ENCODE data around the gene TIMM50. TPM values are rescaled to one million over a fixed set of nuclear protein-coding genes. Genes with fewer than 3 reads are reported as not detected.
"Not testable (repeated sequence)": the region's sequence is repeated elsewhere in the genome, so short reads cannot be mapped to it uniquely, and the experiment has no call there.

TIMM50 gene
- 10 to 100 TPM; 67.3 to 77.8 (median 75.1) TPM for polyA plus RNA-seq (ENCODE audit: insufficient read length in 3 of 3)

DNA sequence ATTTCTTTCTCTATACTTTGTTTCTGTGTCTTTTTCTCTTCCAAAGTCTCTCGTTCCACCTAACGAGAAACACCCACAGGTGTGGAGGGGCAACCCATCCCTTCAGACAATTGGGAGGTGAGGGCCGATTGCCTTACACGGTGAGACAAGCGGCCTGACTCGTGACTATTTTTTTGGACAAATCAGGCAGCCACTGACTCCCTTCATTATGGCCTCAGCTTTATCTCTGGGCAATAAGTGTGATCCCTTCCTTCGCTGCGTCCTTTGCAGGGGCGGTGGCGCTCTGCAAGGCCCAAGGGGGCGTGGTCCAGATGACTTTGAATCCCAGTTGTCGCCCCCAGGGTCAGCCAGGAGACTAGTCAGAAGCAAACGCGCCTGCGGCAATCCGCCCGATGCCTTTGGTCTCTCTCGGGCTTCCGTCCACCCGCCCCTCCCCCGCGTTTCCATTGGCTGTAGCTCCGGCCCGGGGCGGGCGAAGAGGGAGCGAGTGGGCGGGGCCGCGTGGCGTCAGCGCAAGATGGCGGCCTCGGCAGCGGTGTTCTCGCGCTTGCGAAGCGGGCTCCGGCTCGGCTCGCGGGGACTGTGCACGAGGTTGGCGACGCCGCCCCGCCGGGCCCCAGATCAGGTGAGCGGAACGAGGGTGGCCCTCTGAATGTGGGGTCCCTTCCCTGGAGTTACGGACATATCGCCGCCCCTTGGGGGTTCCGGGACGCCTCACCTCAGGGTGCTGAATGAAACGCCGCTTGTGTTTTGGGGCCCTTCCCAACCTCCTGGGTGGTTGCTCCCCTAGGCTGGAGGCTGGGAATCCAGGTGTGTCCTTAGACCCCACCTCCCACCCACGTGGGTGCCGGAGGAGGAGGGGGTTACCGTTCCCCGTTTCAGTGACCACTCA, at the start of gene TIMM50:
Gene TIMM50, plus strand, starts transcription at position 502 of the 892 bp plus-strand sequence. Its CDS starts 16 bp downstream, at position 518.
- DNase-seq (ENCODE audit: low read depth in 3 of 3, low spot score in 2 of 3): peak; percentile 83 to 92 (median 90)

DNA sequence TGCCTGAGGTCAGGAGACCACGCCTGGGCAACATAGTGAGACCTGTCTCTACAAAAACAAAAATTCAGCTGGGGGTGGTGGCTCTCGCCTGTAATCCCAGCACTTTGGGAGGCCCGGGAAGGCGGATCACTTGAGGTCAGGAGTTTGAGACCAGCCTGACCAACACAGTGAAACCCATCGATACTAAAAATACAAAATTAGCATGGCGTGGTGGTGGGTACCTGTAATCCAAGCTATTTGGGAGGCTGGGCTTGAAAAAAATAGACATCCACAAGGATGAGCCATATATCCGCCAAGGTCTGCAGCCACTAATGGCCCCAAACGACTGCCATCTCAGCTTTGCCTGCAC, 48.0 kb upstream of the TIMM50 start:
- DNase-seq (ENCODE audit: low read depth in 3 of 3, low spot score in 2 of 3): no peak

DNA sequence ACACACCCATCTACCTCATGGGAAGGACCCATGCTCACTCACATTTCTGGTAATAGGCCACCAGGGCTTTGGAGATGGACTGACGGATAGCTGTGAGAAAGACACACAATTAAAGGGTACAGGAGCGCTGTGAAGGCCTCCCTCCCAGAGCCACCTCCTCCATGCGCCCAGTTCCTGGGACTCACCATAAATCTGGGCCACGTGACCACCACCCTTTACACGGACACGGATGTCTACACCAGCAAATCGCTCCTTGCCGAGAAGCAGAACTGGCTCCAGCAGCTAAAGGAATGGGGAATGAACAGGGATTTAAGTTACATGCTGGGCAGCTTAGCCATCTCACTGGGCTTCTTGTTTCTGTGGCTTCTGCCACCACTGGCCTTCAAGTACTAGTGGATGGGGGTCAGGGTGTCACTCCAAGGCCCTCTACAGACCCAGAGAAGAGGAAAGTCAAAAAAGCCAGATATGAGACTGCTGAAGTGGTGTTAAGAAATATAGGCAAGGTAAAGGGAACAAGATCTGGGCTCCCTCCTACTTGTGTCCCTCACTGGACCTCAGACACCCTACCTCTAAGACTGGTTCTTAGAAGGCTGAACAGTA, 47.1 kb upstream of the TIMM50 start:
- no peak for DNase-seq (ENCODE audit: low read depth in 3 of 3, low spot score in 2 of 3)

DNA sequence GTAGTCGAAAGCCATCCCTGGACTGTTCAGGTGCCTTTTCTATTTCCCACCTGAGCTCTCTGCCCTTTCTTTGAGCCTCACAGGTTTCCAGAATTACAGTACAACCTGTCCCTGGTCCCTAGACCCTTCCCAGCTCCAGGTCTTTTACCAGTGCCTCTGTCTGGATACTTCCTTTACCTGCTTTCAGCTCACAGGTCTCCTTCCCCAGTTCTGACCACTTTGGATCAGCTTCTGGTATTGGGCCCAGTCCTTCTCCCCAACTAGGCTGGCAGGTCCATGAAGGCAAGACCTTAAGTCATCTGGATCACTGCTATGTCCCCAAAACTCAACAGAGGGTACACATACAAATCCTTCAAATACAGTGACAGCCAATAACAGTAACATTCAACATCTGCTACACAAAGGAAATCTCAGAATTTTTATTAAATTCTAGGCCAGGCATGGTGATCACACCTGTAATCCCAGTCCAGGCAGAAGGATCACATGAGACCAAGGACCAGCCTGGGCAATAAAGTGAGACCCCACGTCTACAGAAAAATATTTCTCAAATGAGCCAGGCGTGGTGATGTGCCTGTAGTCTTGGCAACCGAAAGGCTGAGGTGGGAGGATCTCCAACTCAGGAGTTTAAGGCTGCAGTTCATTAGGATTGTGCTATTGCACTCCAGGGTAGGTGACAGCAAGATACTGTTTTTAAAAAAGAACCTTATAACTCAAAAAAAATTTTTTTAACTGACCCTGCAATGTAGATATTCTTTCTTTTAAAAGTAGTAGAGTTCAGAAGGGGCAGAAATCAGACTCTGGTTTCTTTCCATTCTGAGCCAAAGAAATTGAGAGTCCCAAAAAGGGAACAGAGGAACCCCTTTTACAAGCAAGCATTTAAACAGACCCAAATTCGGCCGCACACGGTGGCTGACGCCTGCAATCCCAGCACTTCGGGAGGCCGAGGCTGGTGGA, 46.2 kb upstream of the TIMM50 start:
- no peak for DNase-seq (ENCODE audit: low read depth in 3 of 3, low spot score in 2 of 3)

DNA sequence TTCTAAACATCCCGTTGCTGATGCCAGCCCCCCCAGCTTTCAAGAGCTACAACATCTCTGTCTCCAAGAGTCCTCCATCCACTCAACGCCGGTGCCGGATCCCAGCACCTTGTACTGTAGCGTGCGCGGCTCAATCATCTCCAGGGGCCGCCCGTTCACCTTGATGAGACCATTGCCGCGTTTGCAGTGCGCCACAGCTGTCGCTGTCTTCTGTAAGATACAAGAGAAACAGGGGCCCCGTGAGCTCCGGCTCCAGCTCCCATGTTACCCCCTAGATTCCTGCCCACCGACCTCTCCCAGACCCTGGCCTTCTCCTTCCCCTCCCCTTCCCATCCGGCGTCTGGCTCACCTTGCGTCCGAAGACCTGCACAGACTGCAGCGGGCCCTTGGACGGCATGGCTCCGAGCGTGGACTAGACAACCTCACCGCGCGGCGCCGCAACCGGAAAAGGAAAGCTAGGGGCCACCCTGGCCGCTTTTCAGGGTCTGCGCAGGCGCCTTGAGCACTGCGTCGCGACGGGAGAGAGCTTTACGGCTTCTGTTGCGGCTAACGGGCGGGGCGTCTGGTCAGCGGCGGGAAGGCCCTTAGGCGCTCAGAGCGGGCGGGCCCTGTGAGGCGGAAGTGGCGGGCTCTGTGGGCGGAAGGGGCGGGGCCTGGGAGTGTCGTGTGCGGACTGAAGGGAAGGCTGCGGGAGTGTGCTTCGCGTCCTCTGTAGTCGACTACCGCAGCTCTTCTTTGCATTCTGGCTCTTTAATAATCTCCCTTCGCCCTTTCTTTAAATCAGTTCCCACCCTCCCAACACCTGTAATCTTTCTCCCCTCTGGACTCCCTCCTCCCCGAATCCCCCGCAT, 44.9 kb upstream of the TIMM50 start, which contains the start of gene RPS16:
Gene RPS16, minus strand, starts transcription at position 451 of the 851 bp plus-strand sequence. Its CDS starts 54 bp downstream, at position 397.
- DNase-seq (ENCODE audit: low read depth in 3 of 3, low spot score in 2 of 3): peak; percentile 75 to 95 (median 87)

DNA sequence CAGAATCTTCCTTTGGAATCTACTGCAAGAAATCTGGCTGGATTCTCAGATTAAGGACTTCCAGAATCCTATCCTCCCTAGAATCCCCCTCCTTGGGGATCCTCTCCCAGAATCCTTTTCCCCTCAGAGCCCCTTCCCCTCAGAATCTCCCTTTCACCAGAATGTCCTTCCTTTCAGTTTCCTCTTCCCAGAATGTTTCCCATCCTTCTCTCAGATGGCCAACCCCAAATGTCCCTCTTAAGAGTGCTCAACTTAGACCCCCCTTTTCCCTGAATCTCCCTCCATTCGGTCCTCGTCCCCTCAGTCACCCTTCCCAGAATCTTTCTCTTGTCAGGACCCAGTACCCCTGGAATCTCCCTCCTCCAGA, 44.3 kb upstream of the TIMM50 start:
- no peak for DNase-seq (ENCODE audit: low read depth in 3 of 3, low spot score in 2 of 3)

DNA sequence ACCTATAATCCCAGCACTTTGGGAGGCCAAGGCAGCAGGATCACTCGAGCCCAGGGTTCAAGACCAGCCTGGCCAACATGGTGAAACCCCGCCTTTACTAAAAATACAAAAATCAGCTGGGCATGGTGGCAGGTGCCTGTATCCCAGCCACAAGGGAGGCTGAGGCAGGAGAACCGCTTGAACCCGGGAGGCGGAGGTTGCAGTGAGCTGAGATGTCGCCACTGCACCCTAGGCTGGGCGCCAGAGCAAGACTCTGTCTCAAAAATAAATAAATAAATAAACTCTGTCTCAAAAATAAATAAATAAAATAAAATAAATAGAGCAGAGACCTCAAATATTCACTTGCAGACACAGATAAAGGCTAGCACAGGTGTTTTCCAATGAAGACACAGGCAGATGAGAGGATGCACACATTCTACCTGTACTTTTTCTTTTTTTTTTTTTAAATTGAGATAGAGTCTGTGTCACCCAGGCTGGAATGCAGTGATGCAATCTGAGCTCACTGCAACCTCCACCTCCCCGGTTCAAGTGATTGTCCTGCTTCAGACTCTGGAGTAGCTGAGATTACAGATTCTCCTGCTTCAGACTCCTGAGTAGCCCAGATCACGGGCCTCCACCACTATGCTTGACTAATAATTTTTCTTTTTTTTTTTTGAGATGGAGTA, 42.2 kb upstream of the TIMM50 start:
- DNase-seq (ENCODE audit: low read depth in 3 of 3, low spot score in 2 of 3): no peak

DNA sequence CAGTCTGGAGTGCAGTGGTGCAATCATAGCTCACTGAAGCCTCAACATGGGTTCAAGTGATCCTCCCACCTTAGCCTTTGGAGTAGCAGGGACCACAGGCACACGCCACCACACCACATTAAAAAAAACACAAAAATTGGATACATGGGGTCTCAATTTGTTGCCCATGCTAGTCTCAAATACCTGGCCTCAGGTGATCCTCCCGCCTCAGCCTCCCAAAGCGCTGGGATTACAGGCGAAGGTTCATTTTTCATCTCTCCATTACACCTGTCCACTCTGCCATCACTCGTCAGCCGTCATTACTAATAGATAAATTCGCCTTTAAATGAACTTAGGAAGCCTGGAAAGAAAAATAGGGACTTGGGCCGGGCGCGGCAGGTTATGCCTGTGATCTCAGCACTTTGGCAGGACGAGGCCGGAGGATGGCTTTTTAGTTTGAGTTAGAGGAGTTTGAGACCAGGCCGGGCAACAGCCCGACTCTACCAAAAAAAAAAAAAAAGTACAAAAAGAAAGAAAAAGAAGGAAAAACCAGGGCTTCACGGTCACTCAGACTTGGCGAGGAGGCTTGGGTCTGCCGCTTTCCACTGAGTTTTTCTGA, 35.9 kb upstream of the TIMM50 start:
- DNase-seq (ENCODE audit: low read depth in 3 of 3, low spot score in 2 of 3): no peak

DNA sequence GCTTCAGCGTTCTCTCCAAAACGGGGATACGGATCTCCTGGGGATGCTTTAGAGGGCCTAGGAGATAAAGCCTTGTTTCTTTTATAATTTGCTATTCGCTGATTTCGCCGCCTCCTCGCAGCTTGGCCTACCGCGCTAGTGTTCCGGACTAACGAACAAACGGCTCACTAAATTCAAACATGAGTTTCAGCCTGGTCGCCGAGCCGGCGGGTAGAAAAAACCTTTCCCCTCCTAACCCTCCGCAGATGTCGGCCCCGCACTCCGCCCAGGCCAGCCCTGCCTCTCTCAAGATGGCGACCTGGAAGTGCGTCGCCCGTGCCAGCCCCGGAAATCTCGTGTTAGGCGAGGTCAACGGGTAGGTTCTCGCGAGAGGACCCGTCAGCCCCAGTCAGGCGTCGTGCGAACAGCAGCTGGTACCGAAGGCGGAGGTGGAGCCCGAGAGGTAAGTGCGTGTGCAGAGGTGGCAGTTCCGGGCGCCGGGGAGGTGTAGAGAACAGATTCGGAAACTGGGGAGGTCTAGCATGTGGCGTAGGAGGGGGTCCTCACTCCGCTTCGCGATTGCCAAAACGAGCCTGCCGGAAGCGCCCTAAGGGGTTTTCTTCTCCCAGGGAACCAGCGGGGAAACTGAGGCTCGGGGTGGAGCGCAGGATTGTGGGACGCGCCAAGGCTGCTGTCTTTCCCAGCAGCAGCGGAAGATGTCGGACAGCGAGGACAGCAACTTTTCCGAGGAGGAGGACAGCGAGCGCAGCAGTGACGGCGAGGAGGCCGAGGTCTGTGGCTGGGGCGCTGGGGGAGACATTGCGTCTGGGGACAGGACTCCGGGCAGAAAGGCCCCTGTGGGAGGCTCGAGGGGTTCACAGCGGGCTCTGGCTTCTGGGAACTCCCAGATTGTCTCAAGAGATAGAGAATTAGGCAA, 35.2 kb upstream of the TIMM50 start, which contains the start of gene SUPT5H:
Gene SUPT5H, plus strand, starts transcription at position 387 of the 916 bp plus-strand sequence. Its CDS starts 309 bp downstream, at position 696.
- peak; percentile 90 to 93 (median 90) for DNase-seq (ENCODE audit: low read depth in 3 of 3, low spot score in 2 of 3)

DNA sequence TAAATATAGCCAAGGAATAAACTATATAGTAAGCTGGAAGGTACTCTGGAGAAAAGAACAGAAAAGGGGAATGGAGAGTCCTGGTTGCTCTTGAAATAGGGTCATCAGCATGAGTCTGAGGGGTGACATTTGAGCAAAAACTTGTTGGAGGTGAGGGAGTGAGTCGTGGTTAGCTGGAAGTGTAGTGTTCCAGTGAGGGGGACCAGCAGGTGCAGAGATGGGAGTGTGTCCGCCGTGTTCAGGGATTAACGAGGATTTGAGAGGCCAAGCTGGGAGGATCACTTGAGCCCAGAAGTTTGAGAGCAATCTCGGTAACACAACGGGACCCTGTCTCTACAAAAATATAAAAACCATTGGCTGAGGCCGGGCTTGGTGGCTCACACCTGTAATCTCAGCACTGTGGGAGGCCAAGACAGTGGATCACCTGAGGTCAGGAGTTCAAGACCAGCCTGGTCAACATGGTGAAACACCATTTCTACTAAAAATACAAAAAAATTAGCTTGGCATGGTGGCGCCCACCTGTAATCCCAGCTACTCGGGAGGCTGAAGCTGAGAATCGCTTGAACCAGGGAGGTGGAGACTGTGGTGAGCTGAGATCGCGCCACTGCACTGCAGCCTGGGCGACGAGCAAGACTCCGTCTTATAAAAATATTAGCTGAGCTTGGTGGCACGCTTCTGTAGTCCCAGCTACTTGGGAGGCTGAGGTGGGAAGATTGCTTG, 34.1 kb upstream of the TIMM50 start:
- DNase-seq (ENCODE audit: low read depth in 3 of 3, low spot score in 2 of 3): no peak

DNA sequence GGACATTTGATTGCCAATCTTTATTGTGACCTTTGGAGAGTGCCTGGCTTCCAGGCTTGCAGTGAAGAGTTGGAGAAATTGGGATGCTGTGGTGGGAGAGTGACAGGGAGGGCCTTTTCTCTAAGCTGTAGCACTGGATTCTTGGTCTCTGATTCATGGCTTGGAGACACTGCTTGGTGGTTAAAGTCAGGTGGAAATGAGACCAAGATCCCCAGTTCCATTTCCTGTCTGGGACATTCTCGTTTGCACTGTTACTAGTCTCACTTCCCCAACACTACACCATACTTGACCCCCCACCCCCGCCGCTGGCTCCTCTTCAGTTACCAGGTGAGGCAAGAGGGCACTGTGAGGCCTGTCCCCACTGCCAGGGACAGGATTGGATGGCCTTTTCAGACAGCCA, 32.4 kb upstream of the TIMM50 start:
- no peak for DNase-seq (ENCODE audit: low read depth in 3 of 3, low spot score in 2 of 3)

DNA sequence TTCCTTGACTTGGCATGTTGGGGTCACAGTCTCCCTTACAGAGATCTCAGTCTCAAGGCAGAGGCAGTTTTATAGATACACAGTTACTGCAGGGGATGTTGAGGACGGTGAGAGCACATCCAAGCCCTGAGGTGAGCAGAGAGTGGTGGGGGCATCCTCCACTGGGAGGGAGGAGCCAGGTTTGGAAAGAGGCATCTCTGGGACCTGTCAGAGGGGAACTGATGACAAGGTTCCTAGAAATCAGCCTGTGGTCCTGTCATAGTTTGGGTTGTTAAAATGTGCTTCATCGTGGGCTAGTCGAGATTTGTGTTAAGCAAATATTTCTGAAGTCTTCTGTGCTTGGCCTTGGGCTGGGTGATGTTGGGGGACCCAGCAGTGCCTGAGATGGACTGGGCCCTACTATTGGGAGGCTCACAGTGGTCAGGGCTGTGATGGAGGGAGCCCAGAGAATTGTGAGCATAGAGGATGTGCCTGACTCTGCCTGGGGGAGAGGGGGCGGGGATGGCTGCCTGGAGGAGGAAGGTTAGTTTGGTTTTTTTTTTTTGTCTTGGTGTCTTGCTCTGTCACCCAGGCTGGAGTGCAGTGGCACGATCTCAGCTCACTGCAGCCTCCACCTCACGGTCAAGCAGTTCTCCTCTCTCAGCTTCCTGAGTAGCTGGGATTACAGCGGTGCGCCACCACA, 31.4 kb upstream of the TIMM50 start:
- DNase-seq (ENCODE audit: low read depth in 3 of 3, low spot score in 2 of 3): no peak

DNA sequence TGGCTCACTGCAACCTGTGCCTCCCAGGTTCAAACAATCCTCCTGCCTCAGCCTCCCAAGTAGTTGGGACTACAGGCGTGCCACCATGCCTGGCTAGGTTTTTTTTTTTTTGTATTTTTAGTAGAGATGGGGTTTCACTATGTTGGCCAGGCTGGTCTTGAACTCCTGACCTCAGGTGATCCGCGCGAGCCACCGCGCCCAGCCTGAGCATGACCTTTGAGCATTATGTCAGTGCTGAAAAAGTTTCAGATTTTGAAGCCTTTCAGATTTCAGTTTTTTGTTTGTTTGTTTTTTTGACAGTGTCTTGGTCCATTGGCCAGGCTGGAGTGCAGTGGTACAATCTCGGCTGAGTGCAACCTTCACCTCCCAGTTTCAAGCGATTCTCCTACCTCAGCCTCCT, 29.4 kb upstream of the TIMM50 start:
- DNase-seq (ENCODE audit: low read depth in 3 of 3, low spot score in 2 of 3): not testable (repeated sequence)

DNA sequence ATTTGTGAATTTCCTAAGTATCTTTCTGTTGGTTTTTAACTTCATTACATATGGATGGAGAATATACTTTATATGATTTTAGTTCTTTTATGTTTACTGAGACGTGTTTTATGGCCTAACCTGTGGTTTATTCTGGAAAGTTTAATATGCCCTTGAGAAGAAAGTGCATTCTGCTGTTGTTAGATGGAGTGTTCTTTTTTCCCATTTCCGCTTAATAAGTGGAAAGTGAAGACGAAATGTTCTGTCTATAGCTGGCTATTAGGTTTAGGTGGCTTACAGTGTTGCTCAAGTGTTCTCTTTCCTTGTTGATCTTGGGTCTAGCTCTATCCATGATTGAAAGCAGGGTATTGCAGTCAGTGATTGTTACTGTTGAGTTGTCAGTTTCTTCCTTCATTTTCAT, 17.2 kb upstream of the TIMM50 start:
- no peak for DNase-seq (ENCODE audit: low read depth in 3 of 3, low spot score in 2 of 3)

DNA sequence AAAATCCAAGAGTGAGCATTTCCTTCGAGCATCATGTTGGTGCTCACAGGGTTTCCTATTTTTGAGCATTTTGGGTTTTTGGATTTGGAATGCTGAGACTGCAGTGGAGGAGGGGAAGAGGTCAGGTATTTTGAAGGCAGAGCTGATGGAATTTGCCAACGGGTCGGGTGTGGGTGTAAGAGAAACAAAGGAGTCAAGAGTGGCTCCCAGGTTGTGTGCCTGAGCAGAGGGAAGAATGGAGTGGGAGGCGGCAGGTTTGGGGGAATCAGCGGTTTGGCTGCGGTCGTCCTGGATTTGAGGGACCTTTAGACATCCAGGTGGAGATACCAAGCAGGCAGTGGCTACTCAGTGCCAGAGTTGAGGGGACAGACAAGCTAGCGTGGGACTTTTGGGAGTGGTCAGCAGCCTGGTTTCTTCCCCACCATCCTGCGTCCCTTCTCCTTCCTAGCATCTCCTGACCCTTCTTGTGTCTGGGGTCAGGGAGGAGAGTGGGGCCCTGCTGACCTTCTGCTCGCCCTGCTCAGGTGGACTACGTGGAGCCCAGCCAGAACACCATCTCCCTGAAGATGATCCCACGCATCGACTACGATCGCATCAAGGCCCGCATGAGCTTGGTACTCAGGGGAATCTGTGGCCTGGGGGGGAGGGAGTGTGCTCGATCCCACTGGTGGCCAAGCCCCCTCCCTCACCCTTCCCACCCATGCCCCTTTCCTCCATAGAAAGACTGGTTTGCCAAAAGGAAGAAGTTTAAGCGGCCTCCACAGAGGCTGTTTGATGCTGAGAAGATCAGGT, 14.5 kb upstream of the TIMM50 start:
- no peak for DNase-seq (ENCODE audit: low read depth in 3 of 3, low spot score in 2 of 3)

DNA sequence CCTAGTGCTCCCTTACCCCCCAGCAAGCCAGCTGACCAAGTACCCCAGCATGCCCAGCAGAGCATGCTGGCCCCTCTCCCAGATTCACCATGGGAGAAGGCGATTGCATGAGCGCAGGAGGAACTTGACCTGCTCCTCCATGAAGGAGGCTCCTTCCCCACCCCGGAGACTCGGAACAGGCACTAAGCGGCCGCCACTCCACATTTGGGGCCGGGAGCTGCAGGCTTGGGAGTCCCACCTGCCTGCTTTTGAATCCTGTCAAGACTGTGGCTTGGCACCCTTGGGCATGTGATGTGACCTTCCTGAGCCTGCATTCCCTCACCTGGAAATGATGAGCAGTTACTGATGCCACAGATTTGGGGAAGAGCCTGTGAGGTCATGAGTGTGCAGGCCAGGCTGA, 12.7 kb upstream of the TIMM50 start:
- DNase-seq (ENCODE audit: low read depth in 3 of 3, low spot score in 2 of 3): no peak
